Activated naive CD4-positive, alpha-beta T cell (primary cell): ENCODE results near the gene DTHD1.

Source experiments
- DNase-seq, 4 experiments: peaks; one replicate each; lab custom pipeline; 2025; lab: John Stamatoyannopoulos, UW

The DTHD1 gene

GRCh38 chr4:36269533-36270173 is 11.8 kb upstream of the DTHD1 start:
- DNase-seq = no peak

GRCh38 chr4:36273276-36273675 is 8.1 kb upstream of the DTHD1 start:
- DNase-seq = no peak

GRCh38 chr4:36274158-36274557 is 7.3 kb upstream of the DTHD1 start:
- DNase-seq = no peak

- DNase-seq = no peak
Measured at GRCh38 chr4:36277533-36277932, 3.9 kb upstream of the DTHD1 start.

- DNase-seq = no peak
Measured at GRCh38 chr4:36278789-36279188, 2.6 kb upstream of the DTHD1 start.

GRCh38 chr4:36280555-36280954 is 861 bp upstream of the DTHD1 start:
- DNase-seq = no peak

- no peak for DNase-seq
Measured at GRCh38 chr4:36282503-36283030, 1.2 kb downstream of the DTHD1 start.

GRCh38 chr4:36283912-36284465 is 2.6 kb downstream of the DTHD1 start:
- no peak for DNase-seq

GRCh38 chr4:36285784-36286480 is 4.5 kb downstream of the DTHD1 start:
- peak in 1 of 4 experiments; percentile 4 for DNase-seq

GRCh38 chr4:36286481-36286871 is 5.1 kb downstream of the DTHD1 start:
- DNase-seq = no peak

- DNase-seq = no peak
Measured at GRCh38 chr4:36288731-36289426, 7.5 kb downstream of the DTHD1 start.

GRCh38 chr4:36290641-36291040 is 9.2 kb downstream of the DTHD1 start:
- DNase-seq = no peak

- no peak for DNase-seq
Measured at GRCh38 chr4:36292556-36293188, 11.3 kb downstream of the DTHD1 start.

GRCh38 chr4:36301127-36301526 is 19.7 kb downstream of the DTHD1 start:
- no peak for DNase-seq

- no peak for DNase-seq
Measured at GRCh38 chr4:36303426-36304137, 22.2 kb downstream of the DTHD1 start.

- no peak for DNase-seq
Measured at GRCh38 chr4:36304138-36304681, 22.8 kb downstream of the DTHD1 start.

GRCh38 chr4:36308150-36308549 is 26.7 kb downstream of the DTHD1 start:
- no peak for DNase-seq

- no peak for DNase-seq
Measured at GRCh38 chr4:36310216-36310615, 28.8 kb downstream of the DTHD1 start.

- no peak for DNase-seq
Measured at GRCh38 chr4:36310793-36311192, 29.4 kb downstream of the DTHD1 start.

GRCh38 chr4:36312511-36312910 is 31.1 kb downstream of the DTHD1 start:
- DNase-seq = no peak

- DNase-seq = no peak
Measured at GRCh38 chr4:36313301-36313700, 31.9 kb downstream of the DTHD1 start.
